CD8-positive, alpha-beta memory T cell (primary cell): ENCODE measurements around the gene FAM131B. TPM values are rescaled to one million over a fixed set of nuclear protein-coding genes. Genes with fewer than 3 reads are reported as not detected.
A peak's percentile ranks its signal among the peaks of the same experiment; 100 is the strongest.

ENCODE experiments used
- CTCF ChIA-PET: fragments of 350-600 bp; sonication (Branson Sonifier 250); formaldehyde crosslinking; loops from one replicate; lab custom pipeline; 2021; ENCODE audit warnings: antibody characterized with exemption; lab: Charles Lee
- POLR2A ChIA-PET: fragments of 350-600 bp; sonication (Branson Sonifier 250); formaldehyde crosslinking; loops from one replicate; lab custom pipeline; 2021; ENCODE audit warnings: antibody characterized with exemption; lab: Charles Lee
- DNase-seq, 5 donors: peaks; one replicate each; pipeline versions ENCODE4 v3.0.0 to v3.0.0-alpha.2; 2020 to 2022; ENCODE audit warnings: mixed read lengths in 1 of 5
- H3K27ac ChIP-seq: one replicate; pipeline ENCODE4 v1.7.0; 2013; ENCODE audit warnings: low read depth, mild to moderate bottlenecking, low read length, moderate library complexity
- H3K27me3 ChIP-seq: 2 replicates; pipeline ENCODE4 v1.7.0; 2013; ENCODE audit warnings: low read length, mild to moderate bottlenecking; ENCODE audit not compliant: insufficient read depth, poor library complexity, severe bottlenecking
- H3K36me3 ChIP-seq: 2 replicates; pipeline ENCODE4 v1.7.0; 2013; ENCODE audit warnings: mild to moderate bottlenecking, low read length, moderate library complexity; ENCODE audit not compliant: insufficient read depth
- H3K4me1 ChIP-seq: 2 replicates; pipeline ENCODE4 v1.7.0; 2013; ENCODE audit warnings: mild to moderate bottlenecking, low read length, moderate library complexity; ENCODE audit not compliant: insufficient read depth
- H3K4me3 ChIP-seq: 2 replicates; pipeline ENCODE4 v1.7.0; 2013; ENCODE audit warnings: mild to moderate bottlenecking, low read length
- H3K9me3 ChIP-seq: 2 replicates; pipeline ENCODE4 v1.7.0; 2013; ENCODE audit warnings: mild to moderate bottlenecking, low read length
- H3K27ac Mint-ChIP-seq, 8 donors: one replicate each; pipeline ENCODE4 v1.8.0; 2020 to 2021; ENCODE audit warnings: mixed read lengths in 8 of 8, mild to moderate bottlenecking in 6 of 8, inconsistent platforms in 3 of 8, moderate library complexity in 3 of 8
- H3K27me3 Mint-ChIP-seq, 2 donors: one replicate each; pipeline ENCODE4 v1.8.0; 2020 to 2021; ENCODE audit warnings: mixed read lengths in 2 of 2, mild to moderate bottlenecking in 1 of 2, moderate library complexity in 1 of 2
- H3K36me3 Mint-ChIP-seq, 3 donors: one replicate each; pipeline ENCODE4 v1.8.0; 2020 to 2021; ENCODE audit warnings: mixed read lengths in 3 of 3, inconsistent platforms in 1 of 3, mild to moderate bottlenecking in 1 of 3
- H3K4me1 Mint-ChIP-seq, 3 donors: one replicate each; pipeline ENCODE4 v1.8.0; 2020 to 2021; ENCODE audit warnings: mixed read lengths in 3 of 3, inconsistent platforms in 1 of 3, mild to moderate bottlenecking in 1 of 3
- H3K4me3 Mint-ChIP-seq, 7 donors: one replicate each; pipeline ENCODE4 v1.8.0; 2020 to 2021; ENCODE audit warnings: mixed read lengths in 7 of 7, mild to moderate bottlenecking in 6 of 7, moderate library complexity in 4 of 7, inconsistent platforms in 2 of 7
- H3K9me3 Mint-ChIP-seq, 5 donors: one replicate each; pipeline ENCODE4 v1.8.0; 2020 to 2022; ENCODE audit warnings: mixed read lengths in 5 of 5, mild to moderate bottlenecking in 3 of 5, moderate library complexity in 2 of 5, inconsistent platforms in 1 of 5
- polyA plus RNA-seq: library from polyadenylated mRNA; unstranded; fragments of 300-500 nt; fragmentation: Illumina TruSeq; gene quantifications from one replicate; pipeline ENCODE4 v1.2.3, GENCODE V29; 2021
- total RNA-seq, 2 experiments: library from RNA; stranded (reverse); gene quantifications; one replicate each; pipeline ENCODE4 v1.2.3, GENCODE V29; 2021

FAM131B gene
- total and polyA plus RNA-seq, 3 experiments from 2014 or later: 1.6 to 2.8 (median 2.4) TPM

- no peaks in the 10 kb centered on the region for H3K4me1 ChIP-seq
- Mint-ChIP-seq H3K27ac (peak overlapping the region in 1 of 8 donors; percentile 52), H3K4me3 (no peak overlapping the region), H3K36me3 (no peaks in the 10 kb centered on the region), H3K9me3 (no peaks in the 10 kb centered on the region), H3K27me3 (peaks cover 3 to 9% of the 10 kb centered on the region in 2 donors), H3K4me1 (peaks cover 12 to 14% (median 14%) of the 10 kb centered on the region in 3 donors)
- POLR2A ChIA-PET: no interaction called here
- no peak overlapping the region for H3K27ac ChIP-seq
- H3K4me3 ChIP-seq: no peak overlapping the region
- CTCF ChIA-PET: interaction anchor here (1.0 to 1.7 kb wide), 4 partner anchors 12 to 30 kb away, joined by 3 to 4 read pairs (median 3); no protein-coding TSS in a partner anchor
- DNase-seq: no peak
- H3K9me3 ChIP-seq: no peaks in the 10 kb centered on the region
- H3K36me3 ChIP-seq: no peaks in the 10 kb centered on the region
- H3K27me3 ChIP-seq: no peaks in the 10 kb centered on the region
These were observed 40.8 kb downstream of the FAM131B start for GRCh38 chr7:143321734-143322133.

DNA sequence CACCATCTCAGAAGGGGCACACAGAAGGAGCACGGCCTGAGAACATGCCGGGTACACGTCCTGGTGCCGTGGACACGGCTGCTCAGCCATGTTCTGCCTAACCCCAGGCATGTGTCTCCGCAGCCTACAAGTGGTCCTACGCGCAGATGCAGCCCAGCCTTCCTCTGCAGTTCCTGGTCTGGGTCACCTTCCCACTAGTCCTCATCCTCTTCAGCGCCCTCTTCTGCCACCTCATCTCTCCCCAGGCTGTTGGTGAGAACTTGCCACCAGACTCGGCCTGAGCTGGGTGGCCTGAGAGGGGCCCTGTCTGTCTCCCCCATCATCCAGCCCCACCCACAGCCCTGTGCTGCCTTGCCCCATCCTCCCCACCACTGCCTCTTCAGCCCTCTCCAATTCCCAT lies 41.3 kb downstream of the FAM131B start:
- Mint-ChIP-seq H3K4me1 (peaks cover 12 to 14% (median 14%) of the 10 kb centered on the region in 3 donors), H3K9me3 (no peaks in the 10 kb centered on the region), H3K27me3 (peaks cover 3 to 9% of the 10 kb centered on the region in 2 donors), H3K27ac (no peak overlapping the region), H3K36me3 (no peaks in the 10 kb centered on the region), H3K4me3 (no peak overlapping the region)
- H3K27ac ChIP-seq: no peak overlapping the region
- H3K27me3 ChIP-seq: no peaks in the 10 kb centered on the region
- POLR2A ChIA-PET: no interaction called here
- no peak overlapping the region for H3K4me3 ChIP-seq
- H3K36me3 ChIP-seq: no peaks in the 10 kb centered on the region
- DNase-seq: no peak
- CTCF ChIA-PET: interaction anchor here (1.0 to 1.7 kb wide), 4 partner anchors 12 to 30 kb away, joined by 3 to 4 read pairs (median 3); no protein-coding TSS in a partner anchor
- H3K4me1 ChIP-seq: no peaks in the 10 kb centered on the region
- H3K9me3 ChIP-seq: no peaks in the 10 kb centered on the region

DNA sequence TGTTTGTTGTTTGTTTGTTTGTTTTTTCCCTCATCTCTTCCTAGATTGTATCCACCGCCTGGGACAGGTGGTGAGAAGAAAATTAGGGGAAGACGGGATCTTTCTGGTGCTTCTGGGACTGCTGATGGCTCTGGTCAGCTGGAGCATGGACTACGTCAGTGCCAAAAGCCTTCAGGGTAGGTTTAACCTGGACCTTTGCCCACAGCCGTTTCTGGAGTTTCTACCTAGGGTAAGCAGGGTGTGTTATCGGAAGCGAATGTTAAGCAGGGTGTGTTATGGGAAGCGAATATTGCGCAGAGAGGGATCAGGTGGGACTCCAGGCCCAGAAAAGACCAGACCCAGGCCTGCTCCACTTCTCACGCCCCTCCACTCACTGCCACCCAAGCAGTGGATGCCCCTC lies 41.9 kb downstream of the FAM131B start:
- peaks cover 3 to 9% of the 10 kb centered on the region in 2 donors for H3K27me3 Mint-ChIP-seq
- peaks cover 10 to 12% (median 11%) of the 10 kb centered on the region in 3 donors for H3K4me1 Mint-ChIP-seq
- Histone ChIP-seq H3K4me1 (no peaks in the 10 kb centered on the region), H3K36me3 (no peaks in the 10 kb centered on the region), H3K27me3 (no peaks in the 10 kb centered on the region), H3K4me3 (no peak overlapping the region), H3K27ac (no peak overlapping the region), H3K9me3 (no peaks in the 10 kb centered on the region)
- no peak overlapping the region for H3K4me3 Mint-ChIP-seq
- no peaks in the 10 kb centered on the region for H3K9me3 Mint-ChIP-seq
- ChIA-PET POLR2A (no interaction called here), CTCF (interaction anchor here (1.7 kb wide), 1 partner anchor 25 kb away, joined by 4 read pairs; no protein-coding TSS in a partner anchor)
- H3K27ac Mint-ChIP-seq: no peak overlapping the region
- H3K36me3 Mint-ChIP-seq: no peaks in the 10 kb centered on the region
- DNase-seq: no peak

- Mint-ChIP-seq H3K27ac (peak overlapping the region in 1 of 8 donors; percentile 22), H3K36me3 (no peaks in the 10 kb centered on the region), H3K4me1 (no peaks in the 10 kb centered on the region), H3K27me3 (peaks cover 3 to 8% of the 10 kb centered on the region in 2 donors), H3K9me3 (no peaks in the 10 kb centered on the region), H3K4me3 (no peak overlapping the region)
- CTCF ChIA-PET: interaction anchor here (1.0 to 1.5 kb wide), 2 partner anchors 53 to 99 kb away, joined by 3 read pairs; no protein-coding TSS in a partner anchor
- Histone ChIP-seq H3K4me1 (no peaks in the 10 kb centered on the region), H3K27me3 (no peaks in the 10 kb centered on the region), H3K27ac (no peak overlapping the region), H3K4me3 (no peak overlapping the region), H3K9me3 (no peaks in the 10 kb centered on the region), H3K36me3 (no peaks in the 10 kb centered on the region)
- POLR2A ChIA-PET: no interaction called here
- no peak for DNase-seq
These were observed 43.9 kb downstream of the FAM131B start for GRCh38 chr7:143318661-143319060.

DNA sequence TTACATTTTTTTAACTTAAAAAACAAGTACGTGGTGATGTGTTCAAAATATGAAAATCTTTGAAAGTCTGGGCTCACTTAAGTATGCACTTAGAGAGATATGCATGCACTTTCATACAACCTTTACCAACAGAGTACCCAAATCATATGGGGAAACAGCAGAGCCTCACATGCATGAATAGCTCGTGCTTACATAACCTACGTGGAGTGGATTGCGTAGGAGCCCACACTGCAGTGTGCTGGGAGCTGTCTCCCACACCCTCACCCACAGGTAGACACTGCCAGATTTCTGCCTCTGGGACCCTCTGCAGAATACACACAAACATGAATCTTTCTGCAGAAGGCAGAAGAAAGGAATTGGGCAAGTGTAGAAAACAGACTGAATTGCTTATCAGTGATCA lies 46.0 kb downstream of the FAM131B start:
- no peak for DNase-seq
- Histone ChIP-seq H3K4me3 (no peak overlapping the region), H3K4me1 (peaks cover under 1% of the 10 kb centered on the region), H3K9me3 (no peaks in the 10 kb centered on the region), H3K27me3 (no peaks in the 10 kb centered on the region), H3K27ac (no peak overlapping the region), H3K36me3 (no peaks in the 10 kb centered on the region)
- no peak overlapping the region for H3K27ac Mint-ChIP-seq
- H3K36me3 Mint-ChIP-seq: no peaks in the 10 kb centered on the region
- no peaks in the 10 kb centered on the region for H3K9me3 Mint-ChIP-seq
- H3K4me3 Mint-ChIP-seq: no peak overlapping the region
- CTCF ChIA-PET: interaction anchor here (1.6 kb wide), 1 partner anchor 18 kb away, joined by 5 read pairs; no protein-coding TSS in a partner anchor
- POLR2A ChIA-PET: no interaction called here
- H3K4me1 Mint-ChIP-seq: peaks cover 6 to 9% (median 7%) of the 10 kb centered on the region in 3 donors
- peaks cover 3 to 5% of the 10 kb centered on the region in 2 donors for H3K27me3 Mint-ChIP-seq

DNA sequence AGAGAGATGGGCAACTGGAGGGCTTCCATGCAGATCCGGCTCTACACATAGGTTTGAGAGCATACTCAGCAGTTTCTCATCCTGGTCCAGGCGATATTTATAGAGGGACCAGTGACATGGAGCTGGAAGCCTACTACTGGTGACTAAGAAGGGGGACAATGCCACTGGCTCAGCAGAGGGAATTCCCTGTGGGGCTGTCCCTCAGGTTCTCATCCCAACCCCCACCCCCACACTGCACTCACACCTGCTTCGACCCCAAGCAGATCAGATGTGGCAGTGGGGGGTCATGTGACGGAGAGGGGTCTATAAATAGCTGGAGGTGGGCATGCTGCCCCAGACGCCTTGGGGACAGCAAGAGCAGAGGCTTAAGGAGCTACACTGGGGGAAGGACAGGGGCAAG lies 46.7 kb downstream of the FAM131B start, which contains the start of gene CLCN1:
Gene CLCN1, plus strand, starts transcription at position 336 of the 400 bp plus-strand sequence. CDS start 102 bp downstream, outside the sequence.
- H3K4me3 Mint-ChIP-seq: no peak within 1 kb of the TSS
- no peaks in the 10 kb centered on the region for H3K9me3 ChIP-seq
- no peaks in the 10 kb centered on the region for H3K9me3 Mint-ChIP-seq
- ChIA-PET POLR2A (no interaction called here), CTCF (no interaction called here)
- H3K4me1 Mint-ChIP-seq: peaks cover 11 to 16% (median 13%) of the 10 kb centered on the region in 3 donors
- H3K36me3 Mint-ChIP-seq: no peaks in the 10 kb centered on the region
- peaks cover 6% of the 10 kb centered on the region for H3K4me1 ChIP-seq
- DNase-seq: no peak
- no peak within 1 kb of the TSS for H3K27ac ChIP-seq
- H3K27ac Mint-ChIP-seq: no peak within 1 kb of the TSS
- no peaks in the 10 kb centered on the region for H3K36me3 ChIP-seq
- peaks cover 3 to 4% of the 10 kb centered on the region in 2 donors for H3K27me3 Mint-ChIP-seq
- no peaks in the 10 kb centered on the region for H3K27me3 ChIP-seq
- H3K4me3 ChIP-seq: no peak within 1 kb of the TSS

DNA sequence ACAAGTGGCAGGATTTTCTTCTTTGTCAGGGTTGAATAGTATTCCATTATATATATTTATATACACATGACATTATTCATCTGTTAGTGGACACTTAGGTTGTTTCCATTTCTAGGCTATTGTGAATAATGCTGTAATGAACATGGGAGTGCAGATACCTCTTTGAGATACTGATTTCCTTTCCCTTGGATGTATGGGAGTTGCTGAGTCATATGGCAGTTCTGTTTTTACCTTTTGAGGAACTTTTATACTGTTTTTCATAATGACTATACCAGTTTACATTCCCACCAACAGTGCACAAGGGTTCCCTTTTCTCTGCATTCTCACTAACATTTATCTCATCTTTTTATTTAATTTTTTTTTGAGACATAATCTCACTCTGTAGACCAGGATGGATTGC lies 48.4 kb downstream of the FAM131B start:
- Histone ChIP-seq H3K27me3 (no peaks in the 10 kb centered on the region), H3K4me3 (no peak overlapping the region), H3K9me3 (no peaks in the 10 kb centered on the region), H3K27ac (no peak overlapping the region), H3K4me1 (peaks cover 15% of the 10 kb centered on the region), H3K36me3 (no peaks in the 10 kb centered on the region)
- H3K27ac Mint-ChIP-seq: no peak overlapping the region
- ChIA-PET POLR2A (no interaction called here), CTCF (interaction anchor here (1.0 kb wide), 1 partner anchor 31 kb away, joined by 3 read pairs; no protein-coding TSS in a partner anchor)
- peaks cover 21 to 28% (median 26%) of the 10 kb centered on the region in 3 donors for H3K4me1 Mint-ChIP-seq
- peaks cover 0 to 3% of the 10 kb centered on the region in 2 donors for H3K27me3 Mint-ChIP-seq
- H3K4me3 Mint-ChIP-seq: no peak overlapping the region
- H3K9me3 Mint-ChIP-seq: peaks cover 0 to 3% (median 0%) of the 10 kb centered on the region in 5 donors
- no peak for DNase-seq
- peaks cover 0 to 2% (median 0%) of the 10 kb centered on the region in 3 donors for H3K36me3 Mint-ChIP-seq

DNA sequence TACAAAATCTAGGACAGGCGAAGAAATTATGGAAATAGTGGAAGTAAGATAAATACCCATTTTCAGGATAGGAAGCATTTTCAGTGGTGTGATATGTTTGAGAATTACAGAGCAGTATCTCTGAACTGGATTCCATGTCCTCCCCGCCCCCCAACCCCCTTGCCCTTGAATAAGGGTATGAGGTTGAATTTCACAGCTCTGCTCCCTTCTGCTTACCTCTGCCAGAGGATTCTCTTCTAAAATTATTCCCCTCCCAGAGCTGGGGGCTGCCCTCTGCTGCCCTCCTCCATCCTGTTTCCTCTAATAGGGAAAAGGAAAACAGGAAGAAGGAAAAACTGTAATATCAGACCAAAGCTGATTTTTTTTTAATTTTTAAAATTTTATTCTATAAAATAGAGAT lies 53.9 kb downstream of the FAM131B start:
- Mint-ChIP-seq H3K36me3 (peaks cover 20 to 46% (median 29%) of the 10 kb centered on the region in 3 donors), H3K27ac (peak overlapping the region in 6 of 8 donors; percentile 44 to 94 (median 56)), H3K27me3 (no peaks in the 10 kb centered on the region), H3K4me3 (peak overlapping the region in 1 of 7 donors; percentile 67), H3K4me1 (peaks cover 36 to 66% (median 48%) of the 10 kb centered on the region in 3 donors), H3K9me3 (peaks cover 0 to 3% (median 0%) of the 10 kb centered on the region in 5 donors)
- Histone ChIP-seq H3K4me3 (no peak overlapping the region), H3K9me3 (no peaks in the 10 kb centered on the region), H3K27me3 (no peaks in the 10 kb centered on the region), H3K4me1 (peaks cover 15% of the 10 kb centered on the region), H3K27ac (no peak overlapping the region), H3K36me3 (peaks cover 33% of the 10 kb centered on the region)
- ChIA-PET POLR2A (interaction anchor here (0.6 to 0.7 kb wide), 5 partner anchors 22 to 114 kb away, joined by 3 to 9 read pairs (median 3); no protein-coding TSS in a partner anchor), CTCF (interaction anchor here (0.9 to 4.9 kb wide), 11 partner anchors 8 to 108 kb away, joined by 3 to 28 read pairs (median 6); no protein-coding TSS in a partner anchor)
- DNase-seq: no peak
